HG03469 (cell line): Measurements from ENCODE around the gene ARHGAP22.

Source experiments
- ATAC-seq: cut with Tn5 transposase; IDR thresholded peaks from one replicate; pipeline ENCODE4 v1.9.1; 2021; ENCODE audit warnings: mild to moderate bottlenecking, moderate library complexity, moderate number of reproducible peaks; ENCODE audit not compliant: unreplicated experiment

The ARHGAP22 gene

DNA sequence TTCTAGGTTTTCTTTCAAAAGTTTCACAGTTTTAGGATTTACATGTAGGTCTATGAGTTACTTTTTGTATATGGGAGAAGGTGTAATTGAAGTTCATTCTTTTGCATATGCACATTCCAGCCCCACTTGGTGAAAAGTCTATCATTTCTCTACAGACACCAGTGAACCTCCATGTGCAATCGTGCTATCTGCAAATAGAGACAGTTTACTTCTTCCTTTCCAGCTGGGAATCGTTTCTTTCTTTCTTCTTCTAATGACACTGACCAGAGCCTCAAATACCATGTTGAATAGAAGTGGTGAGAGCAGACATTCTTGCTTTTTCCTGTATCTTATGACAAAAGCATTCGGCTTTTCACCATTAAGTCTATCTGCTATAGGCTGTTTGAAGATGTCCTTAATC, 122.7 kb downstream of the ARHGAP22 start:
- ATAC-seq = no peak

- ATAC-seq = no peak
Observed at GRCh38 chr10:48481385-48481784, 123.5 kb downstream of the ARHGAP22 start.

GRCh38 chr10:48480397-48481374, 124.2 kb downstream of the ARHGAP22 start:
- no peak for ATAC-seq

- ATAC-seq = no peak
Observed at GRCh38 chr10:48478980-48479811, 125.7 kb downstream of the ARHGAP22 start.

GRCh38 chr10:48478469-48478868, 126.4 kb downstream of the ARHGAP22 start:
- ATAC-seq = no peak

- no peak for ATAC-seq
Observed at GRCh38 chr10:48477616-48478015, 127.3 kb downstream of the ARHGAP22 start.

GRCh38 chr10:48477141-48477540, 127.7 kb downstream of the ARHGAP22 start:
- no peak for ATAC-seq

DNA sequence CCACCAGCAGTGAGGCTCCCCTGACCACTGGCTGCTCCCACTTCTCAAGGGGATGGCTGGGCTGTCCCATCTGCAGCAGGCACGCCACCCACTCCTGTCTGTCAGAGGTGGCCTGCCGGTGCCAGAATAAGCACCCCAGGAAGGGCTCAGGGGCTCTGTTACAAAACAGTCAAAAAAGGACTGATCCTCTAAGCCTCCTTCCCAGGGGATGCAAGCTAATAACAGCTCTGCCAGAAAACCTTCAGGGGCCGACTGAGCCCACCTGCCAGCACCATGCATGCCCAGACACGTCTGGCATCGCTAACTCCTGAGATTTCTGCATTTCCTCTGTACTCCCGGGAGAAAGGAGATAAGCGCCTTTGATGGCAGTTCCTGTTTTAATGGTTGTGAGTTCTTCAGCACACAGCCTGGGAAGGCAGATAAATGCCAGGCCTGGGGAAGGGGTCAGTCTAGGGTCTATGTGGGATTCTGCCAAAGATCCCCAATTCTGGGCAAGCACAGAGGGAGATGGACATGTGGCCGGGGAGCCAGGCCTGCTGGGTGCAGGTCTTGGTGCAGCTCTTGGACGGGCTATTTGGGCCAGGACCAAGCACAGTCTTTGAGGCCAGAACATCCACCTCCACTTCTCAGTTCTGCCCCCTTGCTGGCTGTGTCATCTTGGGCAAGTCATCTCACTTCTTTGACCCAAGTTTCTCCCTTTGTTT, 128.4 kb downstream of the ARHGAP22 start:
- no peak for ATAC-seq

GRCh38 chr10:48475943-48476278, 129.0 kb downstream of the ARHGAP22 start:
- ATAC-seq = no peak

GRCh38 chr10:48474765-48475365, 130.0 kb downstream of the ARHGAP22 start:
- ATAC-seq = no peak

- no peak for ATAC-seq
Observed at GRCh38 chr10:48473704-48474103, 131.2 kb downstream of the ARHGAP22 start.

- ATAC-seq = no peak
Observed at GRCh38 chr10:48472501-48473069, 132.3 kb downstream of the ARHGAP22 start.

DNA sequence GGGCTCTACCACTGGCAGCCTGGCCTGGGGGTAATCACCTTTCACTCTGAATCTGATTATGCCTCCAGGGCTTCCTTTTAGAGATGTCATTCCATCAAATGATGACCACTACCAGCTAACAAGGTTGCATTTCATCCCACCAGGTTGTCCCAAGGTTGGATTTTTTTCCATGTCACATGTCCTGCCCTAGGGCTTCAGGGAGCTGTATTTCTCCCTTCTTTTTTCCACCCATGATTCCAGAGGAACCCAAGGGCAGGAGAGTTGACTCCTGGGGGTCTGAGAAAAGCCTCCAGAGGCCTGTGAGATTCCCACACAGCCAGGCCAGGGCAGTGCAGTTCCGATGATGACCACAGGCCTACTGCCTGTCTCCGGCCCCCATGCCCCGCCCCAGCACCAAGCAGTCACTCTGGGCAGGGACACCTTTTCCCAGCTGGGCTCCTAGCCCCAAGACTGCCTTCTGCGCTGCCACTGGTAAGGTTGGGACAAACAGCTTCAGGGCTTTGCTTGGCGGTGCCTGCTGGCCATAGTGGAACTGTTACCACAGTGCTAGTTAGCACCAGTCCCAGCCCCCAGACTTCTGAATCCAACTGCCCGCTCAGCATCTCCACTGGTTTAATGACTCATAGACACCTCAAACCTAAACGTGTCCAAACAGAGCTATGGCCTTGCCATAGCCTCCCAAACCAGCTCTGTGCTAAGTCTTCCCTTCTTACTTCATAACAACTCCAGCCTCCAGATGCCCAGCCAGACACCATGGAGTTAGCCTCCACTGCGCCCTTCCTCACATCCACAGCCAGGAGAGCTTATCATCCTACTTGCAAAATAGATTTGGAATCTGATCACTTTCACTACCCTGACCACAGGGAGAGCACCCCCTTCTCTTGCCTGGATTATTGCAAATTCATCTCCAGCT, 133.7 kb downstream of the ARHGAP22 start:
- ATAC-seq = no peak

DNA sequence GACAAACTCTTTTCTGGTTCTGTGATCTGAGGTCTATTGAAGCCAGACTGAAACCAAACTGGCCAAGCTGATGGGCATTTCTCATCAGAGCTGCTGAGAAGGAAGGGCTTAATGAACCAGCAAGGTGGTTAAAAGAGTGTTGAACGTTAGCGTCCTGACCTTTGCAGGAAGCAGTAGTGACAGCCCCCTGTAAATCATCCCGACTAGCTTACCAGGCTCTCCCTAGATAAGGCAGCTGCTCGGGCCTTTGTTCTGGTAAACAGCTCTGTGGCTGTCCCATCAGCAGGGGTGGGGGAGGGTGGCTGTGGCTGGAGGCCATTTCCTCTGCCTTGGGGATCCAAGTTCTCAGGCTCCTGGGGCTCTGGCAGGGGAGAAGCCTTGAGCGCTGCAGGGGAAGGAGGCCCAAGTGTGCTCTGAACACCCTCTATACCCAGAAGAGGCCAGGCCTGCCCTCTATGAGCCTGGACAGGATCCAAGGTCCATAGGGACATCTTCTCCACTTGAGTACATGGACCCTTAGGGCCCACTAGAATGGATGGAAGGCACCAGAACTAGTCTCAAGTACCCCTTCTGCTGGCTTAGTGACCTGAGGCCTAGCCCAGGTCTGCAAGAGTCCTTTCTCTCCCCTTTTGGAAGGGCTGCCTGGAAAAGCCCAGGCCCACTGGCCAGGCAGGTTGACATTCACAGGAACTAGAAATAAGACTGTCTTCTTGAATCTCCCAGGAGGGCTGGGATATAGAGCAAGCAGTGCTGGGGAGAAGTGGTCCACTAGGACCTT, 134.6 kb downstream of the ARHGAP22 start:
- no peak for ATAC-seq

DNA sequence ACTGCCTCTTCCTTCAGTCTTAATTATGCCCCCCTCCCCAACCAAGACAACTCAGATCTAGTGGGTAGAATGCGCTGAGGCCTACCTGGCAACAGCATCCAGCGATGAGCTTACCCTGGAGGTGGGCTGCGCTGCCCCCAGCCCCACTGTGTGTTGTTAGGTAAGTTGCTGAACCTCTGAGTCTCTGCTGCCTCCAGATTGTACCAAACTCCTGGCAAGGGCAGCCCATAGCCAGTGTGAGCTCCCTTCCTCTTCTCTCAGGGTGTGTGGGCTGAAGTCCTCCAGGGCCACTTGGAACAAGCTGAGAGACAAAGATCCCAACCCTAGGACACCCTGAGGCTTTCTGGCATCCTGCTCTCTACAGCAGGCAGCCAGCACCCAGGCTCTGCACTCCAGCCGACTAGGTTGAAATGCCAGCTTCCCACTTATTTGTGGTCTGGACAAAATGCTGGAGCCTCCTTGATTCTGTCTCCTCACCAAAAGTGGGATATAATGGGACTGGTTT, 135.3 kb downstream of the ARHGAP22 start:
- ATAC-seq = no peak

GRCh38 chr10:48468866-48469511, 135.9 kb downstream of the ARHGAP22 start:
- no peak for ATAC-seq

DNA sequence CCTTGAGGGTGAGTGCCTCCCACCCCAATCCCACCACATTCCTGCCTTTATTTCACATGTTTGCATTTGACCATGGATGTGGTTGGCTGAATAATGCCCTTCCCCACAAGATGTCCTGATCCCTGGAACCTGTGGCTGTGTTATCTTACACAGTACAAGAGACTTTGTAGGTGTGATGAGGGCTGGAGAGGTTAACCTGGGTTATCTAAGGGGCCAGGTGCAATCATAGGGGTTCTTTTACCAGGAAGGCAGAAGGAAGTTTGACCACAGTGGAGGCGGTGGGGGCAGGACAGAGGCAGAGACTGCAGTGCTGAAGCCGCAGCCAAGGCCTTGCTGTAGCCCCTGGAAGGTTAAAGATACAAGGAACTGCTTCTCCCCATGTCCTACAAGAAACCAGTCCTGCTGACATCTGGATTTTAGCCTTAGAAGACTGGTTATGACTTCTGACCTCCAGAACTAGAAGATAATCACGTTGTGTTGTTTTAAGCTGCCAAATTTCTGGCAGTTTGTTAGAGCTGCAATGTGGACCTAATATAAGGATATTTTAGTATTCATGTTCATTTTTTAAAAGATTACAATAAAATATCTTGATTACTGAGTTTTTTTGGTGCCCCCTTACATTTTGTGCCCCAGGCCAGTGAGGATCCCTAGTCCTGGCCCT, 136.6 kb downstream of the ARHGAP22 start:
- no peak for ATAC-seq
